Tibial nerve (tissue), 4 donors: ENCODE results near the gene INCA1. TPM values are rescaled to one million over a fixed set of nuclear protein-coding genes. Genes with fewer than 3 reads are reported as not detected.
A peak's percentile ranks its signal among the peaks of the same experiment; 100 is the strongest.

Experiments used
- DNase-seq, 2 donors: peaks; one replicate each; pipeline ENCODE4 v3.0.0-alpha.2; 2019; ENCODE audit warnings: low spot score in 2 of 2
- H3K27ac ChIP-seq, 4 donors: fragments of 200-600 bp; sonication (generic) in 3 of 4; one replicate each; pipeline ENCODE4 v1.5.1; 2017 to 2019; ENCODE audit warnings: mild to moderate bottlenecking in 1 of 4
- H3K27me3 ChIP-seq, 2 donors: fragments of 200-600 bp; sonication (generic) in 1 of 2; one replicate each; pipeline versions ENCODE4 v1.5.1 to v1.6.0; 2017 to 2019
- H3K36me3 ChIP-seq, 3 donors: fragments of 200-600 bp; sonication (generic); one replicate each; pipeline ENCODE4 v1.5.1; 2018 to 2019
- H3K4me1 ChIP-seq, 4 donors: fragments of 200-600 bp; sonication (generic) in 3 of 4; one replicate each; pipeline ENCODE4 v1.5.1; 2017 to 2019
- H3K4me3 ChIP-seq, 4 donors: fragments of 200-600 bp; sonication (generic) in 3 of 4; one replicate each; pipeline ENCODE4 v1.5.1; 2017 to 2019; ENCODE audit warnings: mild to moderate bottlenecking in 1 of 4, moderate library complexity in 1 of 4
- H3K9me3 ChIP-seq, 4 donors: fragments of 200-600 bp; sonication (generic) in 3 of 4; one replicate each; pipeline ENCODE4 v1.5.1; 2017 to 2019
- EP300 ChIP-seq, 2 donors: sonication (generic); formaldehyde crosslinking; IDR thresholded peaks; one replicate each; pipeline ENCODE4 v1.6.1; 2017; ENCODE audit warnings: antibody characterized with exemption in 2 of 2, mild to moderate bottlenecking in 1 of 2
- POLR2A ChIP-seq, 2 donors: fragments of 450-650 bp; IDR thresholded peaks; one replicate each; pipeline ENCODE4 v1.6.1; 2017; ENCODE audit warnings: antibody characterized with exemption in 2 of 2, mild to moderate bottlenecking in 2 of 2, moderate library complexity in 2 of 2
- WGBS, 2 donors: methylation state at CpG; one replicate each; pipeline ENCODE4 v1.1.5; 2018; 5-methylcytosine and 5-hydroxymethylcytosine counted together
- total RNA-seq, 4 donors: library from RNA; depleted of rRNA; stranded (reverse); fragments of >200 nt; gene quantifications; one replicate each; pipeline ENCODE4 v1.1.0, GENCODE V29; 2016
- TF ChIP-seq, protein P1 (sequence below), 5 experiments: fragments of 200-600 bp in 3 of 5; fragments of 450-650 bp in 2 of 5; sonication (generic) in 3 of 5; IDR thresholded peaks; one replicate each; pipeline ENCODE4 v1.5.1; 2016 to 2019; ENCODE audit warnings: antibody characterized with exemption in 5 of 5, mild to moderate bottlenecking in 3 of 5, moderate library complexity in 2 of 5

The INCA1 gene
- total RNA-seq, 4 donors from 2014 or later = 1.2 to 1.8 (median 1.7) TPM

GRCh38 chr17:4951486-4951885 is 45.8 kb downstream of the INCA1 start:
- H3K36me3 ChIP-seq = peaks cover 0 to 2% (median 0%) of the 10 kb centered on the region in 3 donors
- H3K27ac ChIP-seq = no peak overlapping the region
- WGBS, 2 donors = 80 to 92% methylated on average over 3 of the region's 3 CpGs
- no peak overlapping the region for H3K4me3 ChIP-seq
- TF ChIP-seq, protein P1, sequence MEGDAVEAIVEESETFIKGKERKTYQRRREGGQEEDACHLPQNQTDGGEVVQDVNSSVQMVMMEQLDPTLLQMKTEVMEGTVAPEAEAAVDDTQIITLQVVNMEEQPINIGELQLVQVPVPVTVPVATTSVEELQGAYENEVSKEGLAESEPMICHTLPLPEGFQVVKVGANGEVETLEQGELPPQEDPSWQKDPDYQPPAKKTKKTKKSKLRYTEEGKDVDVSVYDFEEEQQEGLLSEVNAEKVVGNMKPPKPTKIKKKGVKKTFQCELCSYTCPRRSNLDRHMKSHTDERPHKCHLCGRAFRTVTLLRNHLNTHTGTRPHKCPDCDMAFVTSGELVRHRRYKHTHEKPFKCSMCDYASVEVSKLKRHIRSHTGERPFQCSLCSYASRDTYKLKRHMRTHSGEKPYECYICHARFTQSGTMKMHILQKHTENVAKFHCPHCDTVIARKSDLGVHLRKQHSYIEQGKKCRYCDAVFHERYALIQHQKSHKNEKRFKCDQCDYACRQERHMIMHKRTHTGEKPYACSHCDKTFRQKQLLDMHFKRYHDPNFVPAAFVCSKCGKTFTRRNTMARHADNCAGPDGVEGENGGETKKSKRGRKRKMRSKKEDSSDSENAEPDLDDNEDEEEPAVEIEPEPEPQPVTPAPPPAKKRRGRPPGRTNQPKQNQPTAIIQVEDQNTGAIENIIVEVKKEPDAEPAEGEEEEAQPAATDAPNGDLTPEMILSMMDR (IDR thresholded peaks at IDR 0.05) = no peak
- no peak for TF ChIP-seq EP300 (IDR thresholded peaks at IDR 0.05)
- DNase-seq = no peak
- H3K27me3 ChIP-seq = no peaks in the 10 kb centered on the region
- H3K9me3 ChIP-seq = no peaks in the 10 kb centered on the region
- peaks cover 0 to 28% (median 15%) of the 10 kb centered on the region in 4 donors for H3K4me1 ChIP-seq

- peak within 1 kb of the TSS; percentile 94 to 98 (median 96) for H3K27ac ChIP-seq
- peaks cover 0 to 35% (median 22%) of the 10 kb centered on the region in 4 donors for H3K4me1 ChIP-seq
- peak within 1 kb of the TSS; percentile 85 to 99 (median 95) for H3K4me3 ChIP-seq
- H3K9me3 ChIP-seq = no peaks in the 10 kb centered on the region
- no peaks in the 10 kb centered on the region for H3K27me3 ChIP-seq
- no peak for DNase-seq
- 39 to 40% methylated on average over 7 of the region's 7 CpGs for WGBS, 2 donors
- TF ChIP-seq, protein P1 (IDR thresholded peaks at IDR 0.05) = no peak
- TF ChIP-seq EP300 (IDR thresholded peaks at IDR 0.05) (no peak), POLR2A (IDR thresholded peaks at IDR 0.05) (no peak)
- peaks cover 0 to 9% (median 0%) of the 10 kb centered on the region in 3 donors for H3K36me3 ChIP-seq
Observed at GRCh38 chr17:4950746-4951204, 46.5 kb downstream of the INCA1 start, which contains the start of gene ENO3. Gene ENO3, plus strand, starts transcription at chr17:4951119. Its CDS starts 711 bp downstream, at chr17:4951830.

GRCh38 chr17:4950075-4950745 is 47.1 kb downstream of the INCA1 start:
- Histone ChIP-seq H3K4me3 (peak overlapping the region; percentile 85 to 99 (median 95)), H3K9me3 (no peaks in the 10 kb centered on the region), H3K36me3 (peaks cover 0 to 14% (median 0%) of the 10 kb centered on the region in 3 donors), H3K4me1 (peaks cover 0 to 41% (median 28%) of the 10 kb centered on the region in 4 donors), H3K27me3 (no peaks in the 10 kb centered on the region), H3K27ac (peak overlapping the region; percentile 94 to 98 (median 96))
- peak in 1 of 2 donors; percentile 49 for DNase-seq
- 11 to 22% methylated on average over 27 to 33 of the region's 52 CpGs for WGBS, 2 donors
- TF ChIP-seq, protein P1 (IDR thresholded peaks at IDR 0.05) = no peak
- TF ChIP-seq POLR2A (IDR thresholded peaks at IDR 0.05) (no peak), EP300 (IDR thresholded peaks at IDR 0.05) (no peak)

DNA sequence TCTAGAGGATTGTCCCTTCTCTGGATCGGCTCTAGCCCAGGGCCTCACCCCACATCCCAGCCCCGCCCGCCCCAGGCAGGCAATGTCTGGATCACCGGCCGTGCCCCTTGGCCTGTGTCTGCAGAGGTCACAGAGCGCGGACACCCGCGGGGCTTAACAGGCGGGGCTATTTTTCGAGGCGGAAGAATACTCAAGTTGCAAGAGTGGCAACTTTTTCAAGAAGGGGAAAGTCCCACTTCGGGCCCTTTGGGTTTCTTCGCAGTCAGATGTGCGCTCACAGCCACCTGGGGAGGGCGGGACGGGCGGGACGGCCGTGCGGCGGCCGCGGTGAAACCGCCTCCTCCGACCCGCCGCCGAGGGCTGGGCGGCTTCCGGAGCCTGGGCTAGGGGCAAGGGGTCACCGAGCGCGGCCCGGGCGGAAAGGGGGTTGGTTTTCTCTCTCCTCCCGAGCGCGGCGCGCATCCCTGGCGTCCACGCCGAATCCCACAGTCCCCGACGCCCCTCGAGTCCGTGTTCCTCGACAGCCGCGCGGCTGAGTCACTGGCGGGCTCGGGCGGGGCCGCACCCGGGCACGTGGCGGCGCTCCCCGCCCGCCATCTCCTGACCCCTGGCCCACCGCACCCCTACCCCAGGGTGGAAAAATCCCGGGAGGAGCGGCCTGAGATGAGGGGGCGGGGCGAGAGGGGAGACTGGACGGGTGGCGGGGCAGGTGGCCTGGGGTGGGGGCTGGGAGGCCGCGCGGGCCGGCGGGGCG is 47.8 kb downstream of the INCA1 start:
- Histone ChIP-seq H3K9me3 (no peaks in the 10 kb centered on the region), H3K4me3 (peak overlapping the region; percentile 85 to 99 (median 95)), H3K27ac (peak overlapping the region; percentile 94 to 98 (median 96)), H3K27me3 (no peaks in the 10 kb centered on the region), H3K4me1 (peaks cover 0 to 48% (median 34%) of the 10 kb centered on the region in 4 donors), H3K36me3 (peaks cover 0 to 21% (median 0%) of the 10 kb centered on the region in 3 donors)
- peak in 1 of 2 donors; percentile 32 for TF ChIP-seq POLR2A (IDR thresholded peaks at IDR 0.05)
- TF ChIP-seq, protein P1 (IDR thresholded peaks at IDR 0.05) = peak in 1 of 5 experiments; percentile 16
- TF ChIP-seq EP300 (IDR thresholded peaks at IDR 0.05) = peak in 1 of 2 donors; percentile 10
- 0 to 1% methylated on average over 6 to 48 of the region's 75 CpGs for WGBS, 2 donors
- peak in 1 of 2 donors; percentile 46 for DNase-seq
